Measurements from ENCODE around the gene COPS9. TPM values are rescaled to one million over a fixed set of nuclear protein-coding genes. Genes with fewer than 3 reads are reported as not detected.

COPS9 gene
- total RNA-seq, 2 experiments from 2014 or later = 155 to 158 TPM

DNA sequence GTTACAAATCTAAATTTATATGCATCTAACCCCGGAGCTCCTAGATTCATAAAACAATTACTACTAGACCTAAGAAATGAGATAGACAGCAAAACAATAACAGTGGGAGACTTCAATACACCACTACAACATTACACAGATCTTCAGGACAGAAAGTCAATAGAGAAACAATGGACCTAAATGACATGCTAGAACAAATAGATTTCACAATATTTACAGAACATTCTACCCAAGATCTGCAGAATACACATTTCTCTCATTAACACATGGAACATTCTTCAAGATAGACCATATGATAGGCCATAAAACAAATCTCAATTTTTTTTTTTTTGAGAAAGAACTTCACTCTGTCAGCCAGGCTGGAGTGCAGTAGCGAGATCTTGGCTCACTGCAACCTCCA, 37.8 kb downstream of the COPS9 start:
- Mint-ChIP-seq H3K36me3 (no peaks in the 10 kb centered on the region), H3K27me3 (peaks cover 85% of the 10 kb centered on the region), H3K4me1 (no peaks in the 10 kb centered on the region), H3K4me3 (no peak overlapping the region), H3K27ac (no peak overlapping the region), H3K9me3 (peaks cover 4% of the 10 kb centered on the region)
- DNase-seq = no peak

DNA sequence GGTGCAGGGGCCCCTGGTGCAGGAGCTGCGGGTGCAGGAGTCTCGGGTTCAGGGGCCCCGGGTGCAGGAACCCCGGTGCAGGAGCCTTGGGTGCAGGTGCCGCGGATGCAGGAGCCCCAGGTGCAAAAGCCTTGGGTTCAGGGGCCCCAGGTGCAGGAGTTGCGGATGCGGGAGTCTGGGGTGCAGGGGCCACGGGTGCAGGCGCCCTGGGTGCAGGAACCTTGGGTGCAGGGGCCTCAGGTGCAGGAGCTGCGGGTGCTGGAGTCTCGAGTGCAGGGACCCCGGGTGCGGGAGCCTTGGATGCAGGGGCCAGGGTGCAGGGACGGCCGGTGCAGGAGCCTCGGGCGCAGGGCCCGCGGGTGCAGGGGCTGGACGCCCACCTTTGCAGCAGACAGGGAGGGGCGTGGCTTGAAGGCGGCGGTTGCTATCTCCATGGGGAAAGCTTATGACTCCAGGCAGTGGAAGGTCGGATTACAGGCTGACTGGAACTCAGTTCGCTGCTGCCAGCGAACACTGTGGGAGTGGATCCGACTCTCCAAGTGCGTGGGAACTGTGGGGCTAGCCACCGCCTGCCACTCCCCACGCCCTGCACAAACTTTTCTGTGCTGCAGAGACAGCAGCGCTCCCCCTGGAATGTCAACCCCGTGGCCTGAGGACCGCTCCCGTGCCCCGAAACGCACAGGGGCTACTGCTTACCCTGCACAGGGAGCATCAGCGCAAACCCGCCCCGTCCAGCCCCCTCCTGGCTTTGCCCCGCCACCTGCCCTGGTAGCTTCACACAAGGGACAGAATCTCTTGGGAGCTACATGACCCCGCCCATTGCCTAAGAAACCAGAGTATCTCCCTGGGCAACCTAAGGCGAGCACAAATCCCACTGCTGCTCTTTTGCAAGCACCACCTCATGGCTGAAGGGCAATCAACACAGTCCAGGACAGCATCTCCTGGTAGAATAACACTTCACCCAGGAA, 40.3 kb downstream of the COPS9 start:
- Mint-ChIP-seq H3K27me3 (peaks cover 84% of the 10 kb centered on the region), H3K27ac (no peak overlapping the region), H3K9me3 (peaks cover 4% of the 10 kb centered on the region), H3K4me1 (no peaks in the 10 kb centered on the region), H3K4me3 (no peak overlapping the region), H3K36me3 (no peaks in the 10 kb centered on the region)
- no peak for DNase-seq

DNA sequence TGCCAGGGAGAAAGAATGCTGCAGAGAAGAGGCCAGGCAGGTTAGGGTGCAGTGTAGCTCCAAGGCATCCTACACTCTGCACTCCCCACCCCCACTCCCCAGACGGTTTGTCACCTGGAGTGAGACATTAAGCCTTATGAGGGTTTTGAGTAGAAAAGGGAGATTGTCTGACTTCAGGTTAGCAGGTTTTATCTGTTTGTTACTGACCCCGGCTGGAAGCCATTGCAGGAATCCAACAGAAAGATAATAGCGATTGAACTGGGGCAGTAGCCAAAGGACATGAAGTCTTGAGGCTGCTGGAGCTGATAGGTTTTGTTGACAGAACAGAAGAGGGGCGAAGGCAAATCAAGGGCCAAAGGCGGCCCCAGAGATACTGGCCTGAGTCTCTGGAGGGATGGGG, 46.8 kb downstream of the COPS9 start:
- no peak for DNase-seq
- Mint-ChIP-seq H3K27ac (no peak overlapping the region), H3K36me3 (peaks cover 2% of the 10 kb centered on the region), H3K4me3 (no peak overlapping the region), H3K4me1 (no peaks in the 10 kb centered on the region), H3K27me3 (peaks cover 62% of the 10 kb centered on the region), H3K9me3 (peaks cover 12% of the 10 kb centered on the region)

GRCh38 chr2:240086563-240086962, 49.5 kb downstream of the COPS9 start:
- peaks cover 52% of the 10 kb centered on the region for H3K27me3 Mint-ChIP-seq
- H3K27ac Mint-ChIP-seq = no peak overlapping the region
- no peak overlapping the region for H3K4me3 Mint-ChIP-seq
- no peak for DNase-seq
- no peaks in the 10 kb centered on the region for H3K4me1 Mint-ChIP-seq
- H3K9me3 Mint-ChIP-seq = peaks cover 12% of the 10 kb centered on the region
- H3K36me3 Mint-ChIP-seq = peaks cover 2% of the 10 kb centered on the region

Other genes with a start within 250 kb of the COPS9 start
- 100 to 1,000 TPM; 174 to 180 TPM for gene NDUFA10, start 111.0 kb downstream of the COPS9 start, total RNA-seq
- gene OR6B2, start 105.9 kb downstream of the COPS9 start, total RNA-seq = not detected
- gene OR6B3, start 82.8 kb downstream of the COPS9 start, total RNA-seq = not detected
- not detected for gene OTOS, start 4.4 kb upstream of the COPS9 start, total RNA-seq

All from activated naive CD8-positive, alpha-beta T cell treated with anti-CD3 and anti-CD28 coated beads for 36 hours (primary cell).